OCI-LY7 (cell line): ENCODE measurements around the gene POMC. TPM values are rescaled to one million over a fixed set of nuclear protein-coding genes. Genes with fewer than 3 reads are reported as not detected.
A peak's percentile ranks its signal among the peaks of the same experiment; 100 is the strongest.
"Not testable (repeated sequence)": the region's sequence is repeated elsewhere in the genome, so short reads cannot be mapped to it uniquely, and the experiment has no call there.

Source experiments
- BruUV-seq: library from RNA; stranded (reverse); fragments of 400-500 nt; replicated peaks from 2 replicates; lab custom pipeline; 2021; lab: Mats Ljungman, UMichigan
- CTCF ChIA-PET: fragments of 300-600 bp; sonication (Branson Sonifier 250); formaldehyde crosslinking; loops from one replicate; lab custom pipeline; 2022; ENCODE audit warnings: antibody characterized with exemption; ENCODE audit not compliant: unreplicated experiment; lab: Charles Lee
- POLR2A ChIA-PET: fragments of 300-600 bp; sonication (Branson Sonifier 250); formaldehyde crosslinking; loops from one replicate; lab custom pipeline; 2022; ENCODE audit warnings: antibody characterized with exemption; lab: Charles Lee
- DNase-seq: peaks from one replicate; pipeline ENCODE4 v3.0.0-alpha.2; 2015; ENCODE audit warnings: low spot score
- H2AFZ ChIP-seq: fragments of 200-600 bp; sonication (generic), shearing (Covaris generic); 2 replicates; pipeline ENCODE4 v1.6.1; 2014; ENCODE audit warnings: mild to moderate bottlenecking, antibody characterized with exemption, low read length, moderate library complexity
- H3K27ac ChIP-seq: fragments of 200-600 bp; sonication (generic); 2 replicates; pipeline ENCODE4 v1.5.1; 2014; ENCODE audit warnings: mixed run types, low read depth, mild to moderate bottlenecking, moderate library complexity, low read length, inconsistent platforms; ENCODE audit not compliant: poor library complexity, severe bottlenecking
- H3K36me3 ChIP-seq: fragments of 200-600 bp; sonication (generic); 2 replicates; pipeline ENCODE4 v1.6.1; 2014; ENCODE audit warnings: mild to moderate bottlenecking, antibody characterized with exemption, low read length, moderate library complexity, mixed read lengths; ENCODE audit not compliant: insufficient read depth
- H3K4me1 ChIP-seq: fragments of 200-600 bp; sonication (generic); 2 replicates; pipeline ENCODE4 v1.5.1; 2014; ENCODE audit warnings: mild to moderate bottlenecking, low read length; ENCODE audit not compliant: insufficient read depth, poor library complexity, severe bottlenecking
- H3K4me2 ChIP-seq: fragments of 200-600 bp; sonication (generic); 2 replicates; pipeline ENCODE4 v1.6.1; 2014; ENCODE audit warnings: mild to moderate bottlenecking, low read length
- H3K4me3 ChIP-seq: fragments of 200-600 bp; sonication (generic); 2 replicates; pipeline ENCODE4 v1.5.1; 2014; ENCODE audit warnings: mild to moderate bottlenecking, low read depth, low read length; ENCODE audit not compliant: poor library complexity, severe bottlenecking
- H3K79me2 ChIP-seq: fragments of 200-600 bp; sonication (generic); 2 replicates; pipeline ENCODE4 v1.6.1; 2016; ENCODE audit warnings: low read depth, mild to moderate bottlenecking, low read length, moderate library complexity, mixed read lengths; ENCODE audit not compliant: insufficient read depth
- H3K9me2 ChIP-seq: fragments of 200-600 bp; sonication (generic); 2 replicates; pipeline ENCODE4 v1.6.1; 2016; ENCODE audit warnings: mild to moderate bottlenecking, low read length, mixed read lengths; ENCODE audit not compliant: insufficient read depth
- H3K9me3 ChIP-seq: fragments of 200-600 bp; sonication (generic); 2 replicates; pipeline ENCODE4 v1.6.1; 2014; ENCODE audit warnings: mild to moderate bottlenecking, mixed run types, low read length, mixed read lengths
- H4K20me1 ChIP-seq: fragments of 200-600 bp; sonication (generic); 2 replicates; pipeline ENCODE4 v1.6.1; 2014; ENCODE audit warnings: mild to moderate bottlenecking, antibody characterized with exemption, low read length, moderate library complexity, mixed read lengths; ENCODE audit not compliant: insufficient read depth
- CTCF ChIP-seq: fragments of 200-600 bp; sonication (generic); conservative IDR thresholded peaks from 2 replicates; pipeline ENCODE4 v1.5.1; 2014; ENCODE audit warnings: mild to moderate bottlenecking, antibody characterized with exemption, low read length, moderate library complexity, mixed read lengths
- EZH2phosphoT487 ChIP-seq: fragments of 200-600 bp; sonication (generic); IDR thresholded peaks from 2 replicates; pipeline ENCODE4 v1.6.1; 2018; ENCODE audit warnings: low read depth, borderline replicate concordance, mild to moderate bottlenecking, mixed run types, antibody characterized with exemption, low read length, moderate library complexity, mixed read lengths
- intact Hi-C: fragments of 100-400 bp; cut with micrococcal nuclease; formaldehyde crosslinking; loops from one replicate; pipeline ENCODE4 v1.10.0; 2022; ENCODE audit not compliant: unreplicated experiment
- total RNA-seq, 2 experiments: library from RNA; depleted of rRNA in 1 of 2; stranded (reverse); fragments of >200 nt in 1 of 2; shearing (Covaris generic) in 1 of 2; gene quantifications; 2 replicates each; pipeline ENCODE4 v1.2.3, GENCODE V29; 2014 to 2022

POMC gene
- total RNA-seq, 2 experiments from 2014 or later: not detected

- POLR2A ChIA-PET: no interaction called here
- Histone ChIP-seq H3K4me1 (peaks cover 5% of the 10 kb centered on the region), H3K4me3 (no peak overlapping the region), H3K36me3 (no peaks in the 10 kb centered on the region), H3K9me2 (no peaks in the 10 kb centered on the region), H3K79me2 (no peaks in the 10 kb centered on the region), H2AFZ (no peak overlapping the region), H4K20me1 (no peaks in the 10 kb centered on the region; the same call in 1 of the 2 replicates), H3K4me2 (no peak overlapping the region), H3K9me3 (no peaks in the 10 kb centered on the region), H3K27ac (no peak overlapping the region)
- DNase-seq: no peak
- no peak for TF ChIP-seq CTCF
- CTCF ChIA-PET: no interaction called here
- intact Hi-C loops: no loop called here
- no TSS peak for BruUV-seq
These were observed 692 bp upstream of the POMC start for GRCh38 chr2:25169073-25169470.

- Histone ChIP-seq H3K4me3 (no peak overlapping the region), H4K20me1 (no peaks in the 10 kb centered on the region), H2AFZ (no peak overlapping the region), H3K79me2 (no peaks in the 10 kb centered on the region), H3K9me3 (no peaks in the 10 kb centered on the region), H3K9me2 (no peaks in the 10 kb centered on the region), H3K4me2 (peak overlapping the region; percentile 13; the same call in 1 of the 2 replicates), H3K27ac (no peak overlapping the region), H3K4me1 (peaks cover 5% of the 10 kb centered on the region), H3K36me3 (no peaks in the 10 kb centered on the region)
- ChIA-PET POLR2A (interaction anchor here (0.6 to 0.7 kb wide), 3 partner anchors 12 to 214 kb away, joined by 3 read pairs; no protein-coding TSS in a partner anchor), CTCF (interaction anchor here (0.5 to 1.8 kb wide), 2 partner anchors 28 to 30 kb away, joined by 3 to 6 read pairs; no protein-coding TSS in a partner anchor)
- intact Hi-C loops: loop anchor here (1.0 to 2.0 kb wide), 3 partner anchors 30 to 401 kb away; no protein-coding TSS in a partner anchor
- DNase-seq: peak; percentile 79
- TF ChIP-seq CTCF: peak; percentile 85
- no peak for TF ChIP-seq EZH2phosphoT487
- no TSS peak for BruUV-seq
These were observed 2.1 kb downstream of the POMC start for GRCh38 chr2:25165992-25166875.

- Histone ChIP-seq H3K27ac (no peak overlapping the region), H4K20me1 (no peaks in the 10 kb centered on the region), H2AFZ (no peak overlapping the region), H3K9me3 (no peaks in the 10 kb centered on the region), H3K4me1 (peaks cover 5% of the 10 kb centered on the region), H3K36me3 (no peaks in the 10 kb centered on the region), H3K9me2 (no peaks in the 10 kb centered on the region), H3K4me3 (no peak overlapping the region), H3K4me2 (no peak overlapping the region), H3K79me2 (no peaks in the 10 kb centered on the region)
- BruUV-seq: no TSS peak
- intact Hi-C loops: no loop called here
- CTCF ChIA-PET: no interaction called here
- POLR2A ChIA-PET: interaction anchor here (0.6 to 0.7 kb wide), 2 partner anchors 264 to 321 kb away, joined by 3 to 4 read pairs; no protein-coding TSS in a partner anchor
- no peak for DNase-seq
- TF ChIP-seq CTCF: no peak
- no peak for TF ChIP-seq EZH2phosphoT487
These were observed 3.8 kb downstream of the POMC start for GRCh38 chr2:25164561-25164960.

DNA sequence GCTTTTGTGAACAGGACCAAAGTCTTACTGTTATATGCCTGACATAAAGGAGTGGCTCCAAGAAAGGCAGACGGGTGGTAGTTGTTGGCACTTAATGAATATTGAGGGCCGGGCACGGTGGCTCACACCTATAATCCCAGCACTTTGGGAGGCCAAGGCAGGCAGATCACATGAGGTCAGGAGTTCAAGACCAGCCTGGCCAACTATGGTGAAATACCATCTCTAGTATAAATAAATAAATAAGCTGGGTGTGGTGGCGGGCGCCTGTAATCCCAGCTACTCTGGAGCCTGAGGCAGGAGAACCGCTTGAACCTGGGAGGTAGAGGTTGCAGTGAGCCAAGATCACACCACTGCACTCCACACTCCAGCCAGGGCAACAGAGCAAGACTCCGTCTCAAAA lies 6.3 kb downstream of the POMC start:
- H3K4me3 ChIP-seq, H3K4me2 ChIP-seq, BruUV-seq, DNase-seq, H4K20me1 ChIP-seq, CTCF ChIA-PET, H2AFZ ChIP-seq, H3K36me3 ChIP-seq, H3K4me1 ChIP-seq, intact Hi-C loops, H3K27ac ChIP-seq, H3K79me2 ChIP-seq, H3K9me3 ChIP-seq, H3K9me2 ChIP-seq: not testable (repeated sequence)
- POLR2A ChIA-PET: interaction anchor here (0.7 kb wide), 1 partner anchor 421 kb away, joined by 3 read pairs; no protein-coding TSS in a partner anchor
